ENCODE measurements around the gene CNFN. TPM values are rescaled to one million over a fixed set of nuclear protein-coding genes. Genes with fewer than 3 reads are reported as not detected.

The CNFN gene
- polyA plus RNA-seq, 2 of the 4 experiments (the other 2 are of a cell fraction): 5.1 to 33.2 TPM

GRCh38 chr19:42422901-42423461, 32.9 kb upstream of the CNFN start:
- ChIA-PET POLR2A (interaction anchor here (1.0 to 1.2 kb wide), 5 partner anchors 11 to 180 kb away, joined by 3 to 7 read pairs (median 4); partner anchors contain the start of gene GSK3A), CTCF (interaction anchor here (1.0 to 7.6 kb wide), 8 partner anchors 11 to 68 kb away, joined by 3 to 74 read pairs (median 30); partner anchors contain the start of gene CXCL17)
- 54% methylated on average over 38 of the region's 38 CpGs for WGBS (ENCODE audit: missing lambda C conversion rate)
- TF ChIP-seq CEBPB (IDR thresholded peaks at IDR 0.05): no peak
- no peak for TF ChIP-seq JUNB (IDR thresholded peaks at IDR 0.05)
- TF ChIP-seq EHMT2 (IDR thresholded peaks at IDR 0.05; ENCODE audit: low read depth): no peak
- TF ChIP-seq FOSL2 (IDR thresholded peaks at IDR 0.05): no peak
- no peak for TF ChIP-seq FOSL2 (CRISPR knock-in tag; IDR thresholded peaks at IDR 0.05)
- no peak for TF ChIP-seq CBX2 (IDR thresholded peaks at IDR 0.05; ENCODE audit: borderline replicate concordance, low read depth)
- no peak for TF ChIP-seq HES2 (IDR thresholded peaks at IDR 0.05)
- 0 out of 2 replicates have a peak, but pooled peaks have one; percentile 26 for TF ChIP-seq ATOH8 (CRISPR knock-in tag; IDR thresholded peaks at IDR 0.05; ENCODE audit: low read depth)
- 0 out of 2 replicates have a peak, but pooled peaks have one; percentile 19 for TF ChIP-seq GATA3 (IDR thresholded peaks at IDR 0.05; ENCODE audit: borderline replicate concordance)
- no peak for TF ChIP-seq EP300 (IDR thresholded peaks at IDR 0.05)
- no peak for TF ChIP-seq HOXB13 (CRISPR knock-in tag; IDR thresholded peaks at IDR 0.05; ENCODE audit: low read depth)
- no peak for TF ChIP-seq NPAS2 (CRISPR knock-in tag; IDR thresholded peaks at IDR 0.05; ENCODE audit: borderline replicate concordance)
- no peak for TF ChIP-seq MAX (IDR thresholded peaks at IDR 0.05)
- no peak for TF ChIP-seq TFCP2L1 (CRISPR knock-in tag; IDR thresholded peaks at IDR 0.05)
- TF ChIP-seq ELK1 (IDR thresholded peaks at IDR 0.05; ENCODE audit: low read depth, low read length): no peak
- TF ChIP-seq REST (IDR thresholded peaks at IDR 0.05): no peak
- TF ChIP-seq BCL3 (IDR thresholded peaks at IDR 0.05): no peak
- TF ChIP-seq FOSB (CRISPR knock-in tag; IDR thresholded peaks at IDR 0.05): no peak
- no peak for TF ChIP-seq CHD4 (IDR thresholded peaks at IDR 0.05; ENCODE audit: borderline replicate concordance)
- no peak for TF ChIP-seq RARB (CRISPR knock-in tag; IDR thresholded peaks at IDR 0.05)
- TF ChIP-seq ZNF302 (CRISPR knock-in tag; IDR thresholded peaks at IDR 0.05): no peak
- peak; percentile 29; the same call in 1 of the 2 replicates for TF ChIP-seq BHLHE40 (IDR thresholded peaks at IDR 0.05; ENCODE audit: low read depth, low read length)
- peak overlapping the region; percentile 52 to 78 for H3K27ac ChIP-seq
- H3K4me3 ChIP-seq: peak overlapping the region; percentile 48
- DNase-seq (ENCODE audit: low read depth in 1 of 2, low spot score in 1 of 2) (no peak), ATAC-seq (peak in 1 of 2 experiments; percentile 11; a peak in 3 of 6 replicates), FAIRE-seq (no peak)
- peaks cover 18% of the 10 kb centered on the region for H3K4me1 ChIP-seq
- H3K4me2 ChIP-seq: peak overlapping the region; percentile 81
- H3K9me3 ChIP-seq: no peaks in the 10 kb centered on the region
